Right atrium auricular region (tissue), 2 donors: ENCODE results near the gene SLC10A6. TPM values are rescaled to one million over a fixed set of nuclear protein-coding genes. Genes with fewer than 3 reads are reported as not detected.

Experiments used
- total RNA-seq, 2 donors: library from RNA; depleted of rRNA; stranded (reverse); fragments of >200 nt; gene quantifications; one replicate each; pipeline ENCODE4 v1.1.0, GENCODE V29; 2016

Gene SLC10A6
- total RNA-seq, 2 donors from 2014 or later = 1.3 to 1.7 TPM

Other genes starting within 250 kb of the SLC10A6 start
- gene C4orf36, start 43.0 kb upstream of the SLC10A6 start, total RNA-seq = not detected
- 10 to 100 TPM; 59.2 to 73.5 TPM for gene AFF1, start 85.6 kb upstream of the SLC10A6 start, total RNA-seq